IMR-90 (cell line): ENCODE measurements around the gene SLC39A11. TPM values are rescaled to one million over a fixed set of nuclear protein-coding genes. Genes with fewer than 3 reads are reported as not detected.

Experiments
- ATAC-seq: fragments of 200-7000 bp; cut with Tn5 transposase; 2 replicates; pipeline ENCODE4 v1.9.1; 2020; ENCODE audit warnings: low read depth, mild to moderate bottlenecking, moderate library complexity
- BruUV-seq: library from RNA; stranded (reverse); fragments of 400-500 nt; replicated peaks from 2 replicates; lab custom pipeline; 2021; lab: Mats Ljungman, UMichigan
- CTCF ChIA-PET: fragments of 300-600 bp; formaldehyde crosslinking; extraction: SDS; loops from one replicate; lab custom pipeline; 2021; ENCODE audit warnings: antibody characterized with exemption; lab: Yijun Ruan, JAX
- POLR2A ChIA-PET: fragments of 300-600 bp; sonication (Branson Sonifier 250); formaldehyde crosslinking; loops from one replicate; lab custom pipeline; 2022; ENCODE audit warnings: antibody characterized with exemption; ENCODE audit not compliant: unreplicated experiment; lab: Charles Lee
- DNase-seq: peaks from one replicate; pipeline ENCODE4 v3.0.0; 2013
- H2AFZ ChIP-seq: replicated peaks from 2 replicates; pipeline ENCODE3; 2013; ENCODE audit warnings: low read length, mild to moderate bottlenecking; ENCODE audit not compliant: poor library complexity
- H2AK5ac ChIP-seq: 2 replicates; pipeline ENCODE4 v1.6.1; 2013; ENCODE audit warnings: low read depth, low read length, inconsistent platforms
- H2AK9ac ChIP-seq: replicated peaks from 2 replicates; pipeline ENCODE3; 2013; ENCODE audit warnings: mild to moderate bottlenecking, low read depth, low read length, moderate library complexity; ENCODE audit not compliant: poor library complexity
- H2BK120ac ChIP-seq: 2 replicates; pipeline ENCODE4 v1.6.1; 2013; ENCODE audit warnings: low read depth, low read length, inconsistent platforms
- H2BK15ac ChIP-seq: 3 replicates; pipeline ENCODE4 v1.6.1; 2013; ENCODE audit warnings: low read depth, low read length, inconsistent platforms
- H2BK20ac ChIP-seq: 2 replicates; pipeline ENCODE4 v1.6.1; 2013; ENCODE audit warnings: low read depth, mild to moderate bottlenecking, inconsistent platforms, low read length, moderate library complexity
- H2BK5ac ChIP-seq: 2 replicates; pipeline ENCODE4 v1.6.1; 2013; ENCODE audit warnings: mild to moderate bottlenecking, low read depth, low read length, inconsistent platforms; ENCODE audit not compliant: poor library complexity, severe bottlenecking
- H3K14ac ChIP-seq: replicated peaks from 2 replicates; pipeline ENCODE4 v1.6.1; 2013; ENCODE audit warnings: low read depth, low read length, inconsistent platforms
- H3K18ac ChIP-seq: 2 replicates; pipeline ENCODE4 v1.6.1; 2013; ENCODE audit warnings: low read depth, low read length, control low read depth
- H3K23ac ChIP-seq: 2 replicates; pipeline ENCODE4 v1.6.1; 2013; ENCODE audit warnings: low read depth, low read length, inconsistent platforms
- H3K27ac ChIP-seq: 2 replicates; pipeline ENCODE4 v1.5.1; 2013; ENCODE audit warnings: mild to moderate bottlenecking, control low read depth, low read length; ENCODE audit not compliant: insufficient read depth
- H3K27me3 ChIP-seq: 2 replicates; pipeline ENCODE4 v1.6.1; 2013; ENCODE audit warnings: low read length; ENCODE audit not compliant: control insufficient read depth, insufficient read depth
- H3K36me3 ChIP-seq: 2 replicates; pipeline ENCODE4 v1.6.1; 2013; ENCODE audit warnings: low read length, mixed read lengths; ENCODE audit not compliant: control insufficient read depth, insufficient read depth
- H3K4ac ChIP-seq: 2 replicates; pipeline ENCODE4 v1.6.1; 2013; ENCODE audit warnings: low read depth, low read length, inconsistent platforms
- H3K4me1 ChIP-seq: 2 replicates; pipeline ENCODE4 v1.6.1; 2013; ENCODE audit warnings: low read length, mixed read lengths; ENCODE audit not compliant: control insufficient read depth, insufficient read depth
- H3K4me2 ChIP-seq: 2 replicates; pipeline ENCODE4 v1.6.1; 2013; ENCODE audit warnings: low read depth, mild to moderate bottlenecking, control low read depth, low read length, moderate library complexity
- H3K4me3 ChIP-seq: 2 replicates; pipeline ENCODE4 v1.5.1; 2013; ENCODE audit warnings: low read depth, mild to moderate bottlenecking, control low read depth, low read length, moderate library complexity; ENCODE audit not compliant: insufficient read depth
- H3K56ac ChIP-seq: 2 replicates; pipeline ENCODE4 v1.6.1; 2013; ENCODE audit warnings: low read length, inconsistent platforms; ENCODE audit not compliant: insufficient read depth; ENCODE audit errors: extremely low read depth
- H3K79me1 ChIP-seq, 2 experiments: 2 replicates each; pipeline ENCODE4 v1.6.1; 2013; ENCODE audit warnings: low read length in 2 of 2, inconsistent platforms in 1 of 2, low read depth in 1 of 2
- H3K9ac ChIP-seq: 2 replicates; pipeline ENCODE4 v1.6.1; 2013; ENCODE audit warnings: low read depth, low read length, control low read depth
- H3K9me1 ChIP-seq: 2 replicates; pipeline ENCODE4 v1.6.1; 2013; ENCODE audit warnings: low read length, inconsistent platforms; ENCODE audit not compliant: insufficient read depth
- H3K9me3 ChIP-seq: 2 replicates; pipeline ENCODE4 v1.6.1; 2013; ENCODE audit warnings: low read length; ENCODE audit not compliant: control insufficient read depth, insufficient read depth
- H4K20me1 ChIP-seq: 2 replicates; pipeline ENCODE4 v1.6.1; 2013; ENCODE audit warnings: low read length, inconsistent platforms; ENCODE audit not compliant: insufficient read depth
- H4K5ac ChIP-seq: 2 replicates; pipeline ENCODE4 v1.6.1; 2013; ENCODE audit warnings: mild to moderate bottlenecking, low read depth, low read length, control low read depth
- H4K8ac ChIP-seq, 2 experiments: 2 replicates each; pipeline ENCODE4 v1.6.1; 2013; ENCODE audit warnings: low read depth in 2 of 2, low read length in 2 of 2, control low read depth in 1 of 2, inconsistent platforms in 1 of 2
- H4K91ac ChIP-seq: 2 replicates; pipeline ENCODE4 v1.6.1; 2013; ENCODE audit warnings: low read depth, low read length, inconsistent platforms; ENCODE audit not compliant: insufficient read depth
- BHLHE40 ChIP-seq: fragments of 150-350 bp; IDR thresholded peaks from 2 replicates; pipeline ENCODE4 v1.6.1; 2016; ENCODE audit warnings: mild to moderate bottlenecking, low read depth, low read length
- CEBPB ChIP-seq: IDR thresholded peaks from 2 replicates; pipeline ENCODE4 v1.6.1; 2012; ENCODE audit warnings: low read depth, low read length, improper control_type of control experiment
- CHD1 ChIP-seq: IDR thresholded peaks from 2 replicates; pipeline ENCODE4 v1.6.1; 2012; ENCODE audit warnings: low read depth, low read length, improper control_type of control experiment
- CTCF ChIP-seq: conservative IDR thresholded peaks from 2 replicates; pipeline ENCODE4 v1.5.1; 2012; ENCODE audit warnings: mild to moderate bottlenecking, low read depth, low read length, improper control_type of control experiment
- ELK1 ChIP-seq: fragments of 150-350 bp; IDR thresholded peaks from 2 replicates; pipeline ENCODE4 v1.6.1; 2016; ENCODE audit warnings: low read depth, mild to moderate bottlenecking, low read length, moderate library complexity, borderline replicate concordance
- FOS ChIP-seq: fragments of 150-350 bp; IDR thresholded peaks from 2 replicates; pipeline ENCODE4 v1.6.1; 2016; ENCODE audit warnings: low read depth, low read length
- MAFK ChIP-seq: IDR thresholded peaks from 2 replicates; pipeline ENCODE4 v1.6.1; 2012; ENCODE audit warnings: low read depth, low read length, improper control_type of control experiment
- MAZ ChIP-seq: IDR thresholded peaks from 2 replicates; pipeline ENCODE4 v1.6.1; 2012; ENCODE audit warnings: low read depth, mild to moderate bottlenecking, low read length, improper control_type of control experiment, moderate library complexity, borderline replicate concordance
- MXI1 ChIP-seq: IDR thresholded peaks from 2 replicates; pipeline ENCODE4 v1.6.1; 2012; ENCODE audit warnings: low read depth, mild to moderate bottlenecking, low read length, moderate library complexity, borderline replicate concordance
- NFE2L2 ChIP-seq: fragments of 150-350 bp; IDR thresholded peaks from 2 replicates; pipeline ENCODE4 v1.6.1; 2016; ENCODE audit warnings: low read depth, mild to moderate bottlenecking, low read length
- POLR2A ChIP-seq: IDR thresholded peaks from 2 replicates; pipeline ENCODE4 v1.6.1; 2012; ENCODE audit warnings: mild to moderate bottlenecking, low read depth, low read length
- RAD21 ChIP-seq: IDR thresholded peaks from 2 replicates; pipeline ENCODE4 v1.6.1; 2012; ENCODE audit warnings: low read length, improper control_type of control experiment
- RCOR1 ChIP-seq: IDR thresholded peaks from 2 replicates; pipeline ENCODE4 v1.6.1; 2012; ENCODE audit warnings: mild to moderate bottlenecking, low read length, improper control_type of control experiment; ENCODE audit not compliant: insufficient replicate concordance
- RFX5 ChIP-seq: IDR thresholded peaks from 2 replicates; pipeline ENCODE4 v1.8.0; 2012; ENCODE audit warnings: low read depth, mild to moderate bottlenecking, low read length, moderate library complexity
- SMC3 ChIP-seq: fragments of 150-350 bp; IDR thresholded peaks from 2 replicates; pipeline ENCODE4 v1.6.1; 2016; ENCODE audit warnings: low read depth, mild to moderate bottlenecking, antibody characterized with exemption, low read length, moderate library complexity
- USF2 ChIP-seq: fragments of 150-350 bp; IDR thresholded peaks from 2 replicates; pipeline ENCODE4 v1.6.1; 2017; ENCODE audit warnings: mild to moderate bottlenecking, antibody characterized with exemption, low read length, low read depth
- WGBS, 2 experiments: methylation state at CpG; one replicate each; pipeline versions ENCODE4 v1.1.5 to v1.1.7; 2013; ENCODE audit warnings: missing lambda C conversion rate in 2 of 2; ENCODE audit not compliant: insufficient read length in 1 of 2; ENCODE audit errors: extremely low coverage in 2 of 2; 5-methylcytosine and 5-hydroxymethylcytosine counted together
- dilution Hi-C: fragments of 300-500 bp; cut with HindIII; formaldehyde crosslinking; loops from one replicate; pipeline ENCODE4 v1.14.3; 2018; ENCODE audit warnings: low sequenced_read_pairs; ENCODE audit not compliant: unreplicated experiment
- in situ Hi-C: fragments of 300-500 bp; cut with MboI; formaldehyde crosslinking; loops from 3 replicates; pipeline ENCODE4 v1.14.3; 2019; ENCODE audit warnings: low sequenced_read_pairs, inconsistent platforms, mixed read lengths
- intact Hi-C: fragments of 100-400 bp; cut with micrococcal nuclease; formaldehyde crosslinking; loops from 2 replicates; pipeline ENCODE4 v1.10.0; 2022
- polyA plus RNA-seq, 3 experiments: library from polyadenylated mRNA; depleted of rRNA; stranded (reverse); fragments of >200 nt; gene quantifications; 2 replicates each; pipeline ENCODE4 v1.2.3, GENCODE V29; 2012; ENCODE audit warnings: low replicate concordance in 1 of 3
- total RNA-seq: library from RNA; depleted of rRNA; stranded (reverse); fragments of >200 nt; gene quantifications from 2 replicates; pipeline ENCODE4 v1.2.3, GENCODE V29; 2012

Gene SLC39A11
- total and polyA plus RNA-seq, 2 of the 4 experiments (the other 2 are of a cell fraction) = 8.8 to 14.3 TPM

GRCh38 chr17:72797142-72797541, 295.3 kb downstream of the SLC39A11 start:
- H3K27ac ChIP-seq = no peak overlapping the region
- no peak overlapping the region for H2BK15ac ChIP-seq
- no peak overlapping the region for H3K14ac ChIP-seq
- no peak overlapping the region for H3K23ac ChIP-seq
- no peaks in the 10 kb centered on the region for H3K9me1 ChIP-seq
- H4K91ac ChIP-seq = no peak overlapping the region
- H2AK5ac ChIP-seq = no peak overlapping the region
- H2BK5ac ChIP-seq = no peak overlapping the region
- no peak overlapping the region for H4K8ac ChIP-seq
- no peak overlapping the region for H4K5ac ChIP-seq
- ChIA-PET CTCF (no interaction called here), POLR2A (no interaction called here)
- H2BK20ac ChIP-seq = no peak overlapping the region
- H2BK120ac ChIP-seq = no peak overlapping the region
- H3K79me1 ChIP-seq = no peaks in the 10 kb centered on the region
- H2AK9ac ChIP-seq = no peak overlapping the region
- H3K4me1 ChIP-seq = no peaks in the 10 kb centered on the region
- H3K9me3 ChIP-seq = peaks cover 20% of the 10 kb centered on the region
- H3K27me3 ChIP-seq = no peaks in the 10 kb centered on the region
- H3K9ac ChIP-seq = no peak overlapping the region
- no peak overlapping the region for H3K18ac ChIP-seq
- H2AFZ ChIP-seq = no peak overlapping the region
- dilution Hi-C loops (no loop called here), intact Hi-C loops (no loop called here), in situ Hi-C loops (no loop called here)
- no peak overlapping the region for H3K4me2 ChIP-seq
- no TSS peak for BruUV-seq
- H3K4me3 ChIP-seq = no peak overlapping the region
- H3K36me3 ChIP-seq = no peaks in the 10 kb centered on the region; the same call in 1 of the 2 replicates
- no peak for DNase-seq
- no CpG with 5 or more reads among the region's 2 CpGs for WGBS, 2 experiments
- TF ChIP-seq CEBPB = no peak
- TF ChIP-seq CTCF = no peak
- no peak for TF ChIP-seq POLR2A
- TF ChIP-seq FOS = no peak
- no peak for TF ChIP-seq BHLHE40
- TF ChIP-seq NFE2L2 = no peak
- no peak for TF ChIP-seq RFX5
- no peak for TF ChIP-seq RCOR1
- TF ChIP-seq ELK1 = no peak
- TF ChIP-seq MAZ = no peak
- TF ChIP-seq USF2 = no peak
- no peak for TF ChIP-seq MAFK
- no peak for TF ChIP-seq SMC3
- TF ChIP-seq MXI1 = no peak
- no peak for TF ChIP-seq CHD1
- no peak for TF ChIP-seq RAD21
- no peak for ATAC-seq
- no peaks in the 10 kb centered on the region for H4K20me1 ChIP-seq
- H3K56ac ChIP-seq = no peak overlapping the region
- no peak overlapping the region for H3K4ac ChIP-seq
